AG04449 (cell line): ENCODE measurements around the gene NDUFA13.

ENCODE experiments used
- CTCF ChIA-PET: fragments of 350-600 bp; formaldehyde crosslinking; extraction: SDS; loops from one replicate; lab custom pipeline; 2021; ENCODE audit warnings: antibody characterized with exemption; lab: Yijun Ruan, JAX
- POLR2A ChIA-PET: fragments of 400-600, 350-600 bp; formaldehyde crosslinking; extraction: SDS; loops from one replicate; lab custom pipeline; 2020; ENCODE audit warnings: antibody characterized with exemption, inconsistent platforms; lab: Yijun Ruan, JAX
- DNase-seq: peaks from one replicate; pipeline ENCODE4 v3.0.0-alpha.2; 2010; ENCODE audit warnings: low read depth, low spot score
- H3K4me3 ChIP-seq: 2 replicates; pipeline ENCODE4 v1.5.1; 2011; ENCODE audit warnings: low read depth, mild to moderate bottlenecking, control low read depth, low read length
- TF ChIP-seq, protein P1 (sequence below): IDR thresholded peaks from one replicate; pipeline ENCODE4 v1.5.1; 2011; ENCODE audit warnings: mild to moderate bottlenecking, moderate library complexity, low read length, control low read depth, inconsistent platforms; ENCODE audit not compliant: insufficient read depth; ENCODE audit errors: missing control alignments

NDUFA13 gene

GRCh38 chr19:19530889-19531288 lies 14.9 kb downstream of the NDUFA13 start:
- DNase-seq = no peak
- CTCF ChIA-PET = interaction anchor here (1.0 to 12.9 kb wide), 16 partner anchors 11 to 428 kb away, joined by 3 to 279 read pairs (median 10); partner anchors contain the start of genes GMIP, LPAR2, NDUFA13 and TSSK6
- TF ChIP-seq, protein P1, sequence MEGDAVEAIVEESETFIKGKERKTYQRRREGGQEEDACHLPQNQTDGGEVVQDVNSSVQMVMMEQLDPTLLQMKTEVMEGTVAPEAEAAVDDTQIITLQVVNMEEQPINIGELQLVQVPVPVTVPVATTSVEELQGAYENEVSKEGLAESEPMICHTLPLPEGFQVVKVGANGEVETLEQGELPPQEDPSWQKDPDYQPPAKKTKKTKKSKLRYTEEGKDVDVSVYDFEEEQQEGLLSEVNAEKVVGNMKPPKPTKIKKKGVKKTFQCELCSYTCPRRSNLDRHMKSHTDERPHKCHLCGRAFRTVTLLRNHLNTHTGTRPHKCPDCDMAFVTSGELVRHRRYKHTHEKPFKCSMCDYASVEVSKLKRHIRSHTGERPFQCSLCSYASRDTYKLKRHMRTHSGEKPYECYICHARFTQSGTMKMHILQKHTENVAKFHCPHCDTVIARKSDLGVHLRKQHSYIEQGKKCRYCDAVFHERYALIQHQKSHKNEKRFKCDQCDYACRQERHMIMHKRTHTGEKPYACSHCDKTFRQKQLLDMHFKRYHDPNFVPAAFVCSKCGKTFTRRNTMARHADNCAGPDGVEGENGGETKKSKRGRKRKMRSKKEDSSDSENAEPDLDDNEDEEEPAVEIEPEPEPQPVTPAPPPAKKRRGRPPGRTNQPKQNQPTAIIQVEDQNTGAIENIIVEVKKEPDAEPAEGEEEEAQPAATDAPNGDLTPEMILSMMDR = no peak
- H3K4me3 ChIP-seq = no peak overlapping the region
- POLR2A ChIA-PET = no interaction called here

DNA sequence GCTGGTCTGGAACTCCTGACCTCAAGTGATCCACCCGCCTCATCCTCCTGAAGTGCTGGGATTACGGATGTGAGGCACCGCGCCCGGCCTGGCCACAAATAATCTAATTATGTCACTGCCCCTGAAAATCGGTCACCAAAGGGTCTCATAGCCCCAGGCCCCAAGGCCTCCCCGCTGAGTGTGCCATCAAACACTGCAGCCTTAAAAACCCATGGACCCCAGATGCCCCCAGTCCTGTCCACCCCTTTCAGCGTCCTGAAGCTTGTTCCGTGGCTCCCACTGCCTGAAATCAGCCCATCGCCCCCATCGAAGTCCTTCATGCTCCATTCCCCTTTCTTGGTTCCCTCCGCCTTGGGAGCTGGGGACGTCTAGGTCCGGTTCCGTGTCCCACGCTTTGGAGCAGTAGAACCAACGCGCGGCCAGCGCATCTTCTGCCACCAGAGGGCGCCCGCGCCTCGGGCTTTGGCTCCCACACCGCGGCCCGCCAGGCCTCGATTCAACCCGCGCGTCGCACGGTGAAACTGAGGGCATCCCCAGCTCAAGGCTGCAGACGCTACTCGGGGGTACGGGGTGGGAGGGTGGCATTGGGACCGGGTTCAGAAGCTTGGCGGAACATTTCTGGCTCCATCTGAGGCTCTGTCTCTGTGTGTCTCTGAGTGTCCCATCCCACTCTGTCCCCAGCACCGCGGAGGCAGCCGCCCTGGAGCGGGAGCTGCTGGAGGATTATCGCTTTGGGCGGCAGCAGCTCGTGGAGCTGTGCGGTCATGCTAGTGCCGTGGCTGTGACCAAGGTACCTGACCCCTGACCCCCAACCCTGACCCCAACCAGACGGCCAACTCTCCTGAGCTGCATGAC lies 16.2 kb downstream of the NDUFA13 start:
- no peak for DNase-seq

DNA sequence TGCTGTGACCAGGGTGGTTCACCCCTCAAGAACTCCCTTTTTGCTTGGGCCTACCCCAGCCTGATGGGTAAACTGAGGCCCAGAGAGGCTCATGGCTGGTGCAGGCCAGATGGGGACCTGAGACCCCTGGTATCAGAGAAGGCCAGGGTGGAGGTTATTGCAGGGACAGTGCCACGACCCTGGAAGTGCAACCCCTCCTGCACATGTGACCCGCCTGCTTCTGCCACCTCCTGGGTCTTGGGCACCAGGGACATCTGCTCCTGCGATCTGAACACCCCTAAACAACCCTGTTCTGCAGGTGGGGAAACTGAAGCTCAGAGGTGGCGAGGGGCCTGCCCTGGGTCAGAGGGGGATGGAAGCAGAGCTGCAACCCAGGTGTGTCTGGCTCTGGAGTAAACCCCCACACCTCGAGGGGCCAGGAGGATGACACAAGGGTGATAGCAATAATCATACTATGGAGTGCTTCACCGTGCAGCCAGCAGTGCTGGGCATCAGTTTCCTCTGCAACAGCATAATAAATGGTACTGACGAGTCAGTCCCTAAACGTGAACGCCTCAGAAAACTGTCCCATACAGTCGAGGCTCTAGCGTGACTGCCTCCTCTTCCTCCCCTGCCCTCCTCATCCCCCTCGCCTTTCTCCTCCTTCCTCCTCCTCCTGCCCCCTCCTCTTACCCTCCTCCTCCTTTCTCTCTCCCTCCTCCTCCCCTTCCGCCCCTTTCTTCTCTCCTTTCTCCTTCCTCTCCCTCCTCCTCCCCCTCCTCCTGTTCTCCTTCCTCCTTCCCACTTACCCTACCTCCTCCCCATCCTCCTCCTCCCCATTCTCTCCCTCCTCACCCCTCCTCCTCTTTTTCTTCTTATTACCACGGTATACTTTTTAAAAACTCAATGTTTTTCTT lies 17.0 kb downstream of the NDUFA13 start:
- DNase-seq = no peak
- ChIA-PET CTCF (interaction anchor here (0.7 to 12.9 kb wide), 31 partner anchors 8 to 427 kb away, joined by 3 to 279 read pairs (median 8); partner anchors contain the start of genes GMIP, LPAR2, NDUFA13 and TSSK6), POLR2A (interaction anchor here (1.0 kb wide), 3 partner anchors 16 to 109 kb away, joined by 3 to 4 read pairs (median 3); partner anchors contain the start of genes NDUFA13 and TSSK6)

More for the DNA sequence above, 16.2 kb downstream of the NDUFA13 start:
- CTCF ChIA-PET = interaction anchor here (0.6 to 12.9 kb wide), 40 partner anchors 9 to 428 kb away, joined by 3 to 279 read pairs (median 6); partner anchors contain the start of genes GMIP, LPAR2, NDUFA13 and TSSK6
- TF ChIP-seq, protein P1 = peak; percentile 98
- POLR2A ChIA-PET = interaction anchor here (1.0 kb wide), 3 partner anchors 16 to 110 kb away, joined by 3 to 4 read pairs (median 3); partner anchors contain the start of genes NDUFA13 and TSSK6
- no peak overlapping the region for H3K4me3 ChIP-seq

GRCh38 chr19:19533841-19534240 lies 17.8 kb downstream of the NDUFA13 start:
- ChIA-PET CTCF (interaction anchor here (2.8 to 12.9 kb wide), 4 partner anchors 18 to 426 kb away, joined by 17 to 279 read pairs (median 80); partner anchors contain the start of gene GMIP), POLR2A (no interaction called here)
- no peak for DNase-seq
- TF ChIP-seq, protein P1 = no peak
- H3K4me3 ChIP-seq = no peak overlapping the region

More for the DNA sequence above, 17.0 kb downstream of the NDUFA13 start:
- TF ChIP-seq, protein P1 = no peak
- H3K4me3 ChIP-seq = no peak overlapping the region

- ChIA-PET CTCF (interaction anchor here (0.9 to 12.9 kb wide), 4 partner anchors 20 to 113 kb away, joined by 3 to 279 read pairs (median 6); partner anchors contain the start of gene GMIP), POLR2A (no interaction called here)
- TF ChIP-seq, protein P1 = no peak
- H3K4me3 ChIP-seq = no peak overlapping the region
- no peak for DNase-seq
These were observed 18.7 kb downstream of the NDUFA13 start for GRCh38 chr19:19534556-19535265.
